K562 (cell line): ENCODE measurements around the gene C18orf63. TPM values are rescaled to one million over a fixed set of nuclear protein-coding genes. Genes with fewer than 3 reads are reported as not detected.

Experiments
- ATAC-seq: fragments of 200-7000 bp; cut with Tn5 transposase; 3 replicates; pipeline ENCODE4 v1.9.1; 2020; ENCODE audit warnings: moderate library complexity
- Bru-seq: library from RNA; stranded (reverse); fragments of 400-500 nt; gene quantifications from one replicate; lab custom pipeline; 2021; lab: Mats Ljungman, UMichigan
- BruChase-seq, 2 experiments: library from RNA; stranded (reverse); fragments of 400-500 nt; gene quantifications; one replicate each; lab custom pipeline; 2021; lab: Mats Ljungman, UMichigan
- BruUV-seq: library from RNA; stranded (reverse); fragments of 400-500 nt; replicated peaks from 2 replicates; lab custom pipeline; 2021; lab: Mats Ljungman, UMichigan
- CTCF ChIA-PET: fragments of 300-600 bp; formaldehyde crosslinking; extraction: SDS; loops from one replicate; lab custom pipeline; 2021; ENCODE audit warnings: low intra/inter-chr PET ratio; lab: Yijun Ruan, JAX
- POLR2A ChIA-PET: fragments of 300-600, 350-650 bp; sonication (Branson Sonifier 250); formaldehyde crosslinking; extraction: SDS; loops from one replicate; lab custom pipeline; 2021; ENCODE audit warnings: antibody characterized with exemption, inconsistent platforms; lab: Yijun Ruan, JAX
- DNase-seq, 4 experiments: peaks; one replicate each; pipeline versions ENCODE4 v3.0.0 to v3.0.0-alpha.2; 2011 to 2018; ENCODE audit warnings: low spot score in 3 of 4, mixed read lengths in 3 of 4; ENCODE audit errors: extremely low read depth in 1 of 4
- FAIRE-seq: peaks from 2 replicates; lab custom pipeline; 2011; peaks lifted over from hg19 to GRCh38; lab: Jason Lieb, UNC
- H2AFZ ChIP-seq: 2 replicates; pipeline ENCODE4 v1.6.0; 2011; ENCODE audit warnings: low read depth, low read length, control low read depth, inconsistent platforms
- H3K27ac ChIP-seq: fragments of 200-600 bp; 3 replicates; pipeline ENCODE4 v1.8.0; 2011; ENCODE audit warnings: low read depth, mild to moderate bottlenecking, control low read depth, inconsistent platforms, low read length, moderate library complexity, mixed read lengths; ENCODE audit errors: extremely low read depth
- H3K27me3 ChIP-seq, 2 experiments: fragments of 300-600 bp in 1 of 2; 2 replicates in 1 of 2; 3 replicates in 1 of 2; pipeline versions ENCODE4 v1.6.0 to v1.8.0; 2011; ENCODE audit warnings: inconsistent platforms in 2 of 2, low read length in 2 of 2, mild to moderate bottlenecking in 1 of 2, mixed read lengths in 1 of 2, moderate library complexity in 1 of 2; ENCODE audit not compliant: control insufficient read depth in 2 of 2, insufficient read depth in 2 of 2
- H3K36me3 ChIP-seq: fragments of 300-600 bp; 3 replicates; pipeline ENCODE4 v1.8.0; 2011; ENCODE audit warnings: mild to moderate bottlenecking, low read length, inconsistent platforms; ENCODE audit not compliant: control insufficient read depth, insufficient read depth
- H3K4me1 ChIP-seq, 2 experiments: fragments of 200-600 bp in 1 of 2; replicated peaks in 1 of 2; 2 replicates in 1 of 2; 3 replicates in 1 of 2; pipeline versions ENCODE4 v1.5.1 to v1.8.0; 2011; ENCODE audit warnings: inconsistent platforms in 2 of 2, low read length in 2 of 2, mild to moderate bottlenecking in 1 of 2, mixed read lengths in 1 of 2, moderate library complexity in 1 of 2; ENCODE audit not compliant: control insufficient read depth in 2 of 2, insufficient read depth in 2 of 2
- H3K4me2 ChIP-seq: 2 replicates; pipeline ENCODE4 v1.6.1; 2011; ENCODE audit warnings: low read length, control low read depth, inconsistent platforms, mixed read lengths; ENCODE audit not compliant: insufficient read depth
- H3K4me3 ChIP-seq: fragments of 200-600 bp; sonication (generic), shearing (Covaris generic); 2 replicates; pipeline ENCODE4 v1.5.1; 2016; ENCODE audit warnings: control low read depth, inconsistent platforms
- H3K79me2 ChIP-seq: fragments of 200-600 bp; 3 replicates; pipeline ENCODE4 v1.8.0; 2011; ENCODE audit warnings: low read length, inconsistent platforms; ENCODE audit not compliant: control insufficient read depth, insufficient read depth
- H3K9ac ChIP-seq, 2 experiments: 2 replicates each; pipeline versions ENCODE4 v1.6.0 to v1.6.1; 2011; ENCODE audit warnings: low read depth in 2 of 2, low read length in 2 of 2, control low read depth in 1 of 2, inconsistent platforms in 1 of 2, mild to moderate bottlenecking in 1 of 2, mixed read lengths in 1 of 2; ENCODE audit not compliant: insufficient read depth in 1 of 2
- H3K9me1 ChIP-seq: one replicate; pipeline ENCODE4 v1.6.0; 2011; ENCODE audit warnings: inconsistent platforms, mild to moderate bottlenecking, low read length, moderate library complexity; ENCODE audit not compliant: control insufficient read depth, insufficient read depth
- H3K9me3 ChIP-seq: replicated peaks from 2 replicates; pipeline ENCODE4 v1.5.1; 2011; ENCODE audit warnings: low read depth, low read length, inconsistent platforms; ENCODE audit not compliant: control insufficient read depth, insufficient read depth
- H4K20me1 ChIP-seq: replicated peaks from 2 replicates; pipeline ENCODE4 v1.6.1; 2011; ENCODE audit warnings: low read length, inconsistent platforms, mixed read lengths; ENCODE audit not compliant: control insufficient read depth, insufficient read depth
- WGBS: fragments of 100-300 bp; shearing (Covaris generic); methylation state at CpG from one replicate; pipeline ENCODE4 v1.1.6; 2016; ENCODE audit warnings: low coverage, mixed read lengths; ENCODE audit not compliant: insufficient coverage; ENCODE audit errors: missing lambda C conversion rate; 5-methylcytosine and 5-hydroxymethylcytosine counted together
- in situ Hi-C: fragments of 300-500 bp; cut with MboI; formaldehyde crosslinking; loops from 4 replicates; pipeline ENCODE4 v1.15.0; 2018; ENCODE audit warnings: inconsistent platforms, mixed read lengths
- intact Hi-C: fragments of 100-400 bp; cut with micrococcal nuclease; formaldehyde crosslinking; loops from 2 replicates; pipeline ENCODE4 v1.14.2; 2022
- long read RNA-seq, 3 experiments: library from polyadenylated mRNA in 2 of 3; library from RNA in 1 of 3; unstranded in 2 of 3; stranded (forward) in 1 of 3; transcript quantifications; one replicate each; pipeline ENCODE4 v2.0.0, GENCODE V29; 2019 to 2022
- polyA minus RNA-seq, 3 experiments: library from RNA; depleted of rRNA, polyadenylated mRNA; stranded (reverse); fragments of >200 nt; gene quantifications; 2 replicates each; pipeline ENCODE4 v1.2.3, GENCODE V29; 2011
- polyA plus RNA-seq, 8 experiments: library from polyadenylated mRNA; depleted of rRNA in 4 of 8; stranded (reverse) in 5 of 8; unstranded in 3 of 8; fragments of >200 nt; fragmentation: Nextera tagmentation in 2 of 8; fragmentation: Illumina TruSeq in 1 of 8; extraction: Ambion mirVana in 2 of 8; extraction: Trizol in 1 of 8; gene quantifications; 2 replicates each; pipeline versions ENCODE4 v1.2.1 to v1.2.3, GENCODE V29; 2011 to 2014; ENCODE audit warnings: inconsistent platforms in 1 of 8, missing spikeins in 1 of 8
- total RNA-seq, 7 experiments: library from RNA; depleted of rRNA in 6 of 7; stranded (reverse); fragments of >200 nt in 6 of 7; fragmentation: Illumina TruSeq in 2 of 7; extraction: Trizol in 2 of 7; gene quantifications; 2 replicates each; pipeline versions ENCODE4 v1.2.1 to v1.2.3, GENCODE V29; 2011 to 2021; ENCODE audit warnings: low replicate concordance in 1 of 7
- TF ChIP-seq, protein P1 (sequence below): fragments of 450-650 bp; IDR thresholded peaks from 2 replicates; pipeline ENCODE4 v1.6.1; 2016; ENCODE audit warnings: mild to moderate bottlenecking, moderate library complexity
- TF ChIP-seq, protein P2 (sequence below): fragments of 450-650 bp; IDR thresholded peaks from 2 replicates; pipeline ENCODE4 v1.6.1; 2016; ENCODE audit warnings: mild to moderate bottlenecking

The C18orf63 gene
- not detected in 2 replicates for total RNA-seq (2011; cell fraction: chromatin; rRNA removed; ENCODE audit: low replicate concordance)
- not detected in 2 replicates for total RNA-seq (2011; cell fraction: nucleolus; rRNA removed)
- total RNA-seq (2011; cell fraction: nucleoplasm; rRNA removed) = not detected in 2 replicates
- total RNA-seq (2014; rRNA removed) (not detected in 2 replicates), total RNA-seq (2014; rRNA removed; fragmentation: Illumina TruSeq; extraction: Trizol) (not detected in 2 replicates), total RNA-seq (2015; rRNA removed; fragmentation: Illumina TruSeq; extraction: Trizol) (not detected in 2 replicates), total RNA-seq (2021) (not detected in 2 replicates), polyA plus RNA-seq (2011; rRNA removed) (not detected in 2 replicates), polyA plus RNA-seq (2014; fragmentation: Illumina TruSeq; extraction: Trizol) (not detected in 2 replicates), polyA plus RNA-seq (2014; fragmentation: Nextera tagmentation; extraction: Ambion mirVana) (not detected), polyA plus RNA-seq (2014; rRNA removed) (not detected in 2 replicates), polyA minus RNA-seq (2011; rRNA and poly(A)+ RNA removed) (not detected in 2 replicates), Bru-seq, nascent RNA (not detected), BruChase-seq, experiment 1, labeled RNA remaining after a 2-hour chase (percentile 2 among the genes with signal in this experiment), BruChase-seq, experiment 2, labeled RNA remaining after a 6-hour chase (not detected)
- polyA plus RNA-seq (2011; cell fraction: cytosol; rRNA removed) = not detected in 2 replicates
- not detected in 2 replicates for polyA plus RNA-seq (2011; cell fraction: nucleus; rRNA removed)
- not detected in 2 replicates for polyA plus RNA-seq (2012)
- not detected in 2 replicates for polyA minus RNA-seq (2011; cell fraction: cytosol; rRNA and poly(A)+ RNA removed)
- not detected in 2 replicates for polyA minus RNA-seq (2011; cell fraction: nucleus; rRNA and poly(A)+ RNA removed)
- long read RNA-seq, experiment 1 = 0 reads
- long read RNA-seq, experiment 2 = 0 reads
- long read RNA-seq, experiment 3 = 0 reads

DNA sequence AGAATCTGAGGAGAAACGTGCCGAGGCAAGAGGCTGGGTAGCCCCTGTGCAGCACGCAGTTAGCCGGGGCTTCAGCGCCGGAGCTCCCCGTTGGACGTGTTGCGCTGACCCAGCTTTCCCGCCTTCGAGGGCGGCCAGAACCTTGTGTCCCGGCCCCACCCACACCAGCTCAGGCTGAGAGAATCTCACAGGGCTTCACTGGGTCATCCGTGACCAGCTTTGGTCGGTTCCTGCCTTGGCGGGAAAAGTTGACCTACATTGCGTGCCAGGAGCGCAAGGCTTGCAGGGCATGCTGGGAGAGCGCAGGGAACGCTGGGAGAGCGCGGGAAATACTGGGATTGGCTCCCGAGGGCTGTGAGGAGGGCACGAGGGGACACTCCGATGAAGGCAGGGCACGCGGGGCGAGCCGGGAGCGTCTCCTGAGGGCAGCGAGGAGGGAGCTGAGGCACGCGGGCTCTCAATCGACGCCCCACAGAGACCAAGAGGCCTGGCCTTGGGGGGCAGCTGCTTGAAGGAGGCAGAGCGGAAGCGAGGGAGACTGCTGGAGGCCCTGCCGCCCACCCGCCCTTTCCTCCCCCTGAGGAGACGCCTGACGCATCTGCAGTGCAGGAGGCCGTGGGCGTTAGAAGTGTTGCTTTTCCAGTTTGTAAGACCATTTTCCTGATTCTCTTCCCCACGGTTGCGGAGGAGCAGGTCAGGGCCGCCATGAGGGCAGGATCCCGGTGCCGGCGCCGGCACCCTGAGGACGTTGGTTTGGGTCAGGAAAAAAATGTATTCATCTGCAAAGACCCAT lies at the start of gene C18orf63:
Gene C18orf63, plus strand, starts transcription at position 376 of the 793 bp plus-strand sequence. CDS start 2,027 bp downstream, outside the sequence.
- H3K9me3 ChIP-seq = no peaks in the 10 kb centered on the region
- CTCF ChIA-PET = no interaction called here
- ATAC-seq = no peak
- no peak for DNase-seq
- no peak within 1 kb of the TSS for H2AFZ ChIP-seq
- H3K4me2 ChIP-seq = no peak within 1 kb of the TSS
- no TSS peak for BruUV-seq
- 66% methylated on average over 13 of the region's 51 CpGs for WGBS
- H3K27me3 ChIP-seq = no peaks in the 10 kb centered on the region
- H3K79me2 ChIP-seq = no peaks in the 10 kb centered on the region
- POLR2A ChIA-PET = no interaction called here
- no peak within 1 kb of the TSS for H3K4me3 ChIP-seq
- H4K20me1 ChIP-seq = no peaks in the 10 kb centered on the region
- no peaks in the 10 kb centered on the region for H3K4me1 ChIP-seq
- no peak within 1 kb of the TSS for H3K27ac ChIP-seq
- no peaks in the 10 kb centered on the region for H3K9me1 ChIP-seq
- in situ Hi-C loops (no loop called here), intact Hi-C loops (no loop called here)
- H3K36me3 ChIP-seq = no peaks in the 10 kb centered on the region
- H3K9ac ChIP-seq = no peak within 1 kb of the TSS
- no peak for FAIRE-seq
- TF ChIP-seq, protein P1, sequence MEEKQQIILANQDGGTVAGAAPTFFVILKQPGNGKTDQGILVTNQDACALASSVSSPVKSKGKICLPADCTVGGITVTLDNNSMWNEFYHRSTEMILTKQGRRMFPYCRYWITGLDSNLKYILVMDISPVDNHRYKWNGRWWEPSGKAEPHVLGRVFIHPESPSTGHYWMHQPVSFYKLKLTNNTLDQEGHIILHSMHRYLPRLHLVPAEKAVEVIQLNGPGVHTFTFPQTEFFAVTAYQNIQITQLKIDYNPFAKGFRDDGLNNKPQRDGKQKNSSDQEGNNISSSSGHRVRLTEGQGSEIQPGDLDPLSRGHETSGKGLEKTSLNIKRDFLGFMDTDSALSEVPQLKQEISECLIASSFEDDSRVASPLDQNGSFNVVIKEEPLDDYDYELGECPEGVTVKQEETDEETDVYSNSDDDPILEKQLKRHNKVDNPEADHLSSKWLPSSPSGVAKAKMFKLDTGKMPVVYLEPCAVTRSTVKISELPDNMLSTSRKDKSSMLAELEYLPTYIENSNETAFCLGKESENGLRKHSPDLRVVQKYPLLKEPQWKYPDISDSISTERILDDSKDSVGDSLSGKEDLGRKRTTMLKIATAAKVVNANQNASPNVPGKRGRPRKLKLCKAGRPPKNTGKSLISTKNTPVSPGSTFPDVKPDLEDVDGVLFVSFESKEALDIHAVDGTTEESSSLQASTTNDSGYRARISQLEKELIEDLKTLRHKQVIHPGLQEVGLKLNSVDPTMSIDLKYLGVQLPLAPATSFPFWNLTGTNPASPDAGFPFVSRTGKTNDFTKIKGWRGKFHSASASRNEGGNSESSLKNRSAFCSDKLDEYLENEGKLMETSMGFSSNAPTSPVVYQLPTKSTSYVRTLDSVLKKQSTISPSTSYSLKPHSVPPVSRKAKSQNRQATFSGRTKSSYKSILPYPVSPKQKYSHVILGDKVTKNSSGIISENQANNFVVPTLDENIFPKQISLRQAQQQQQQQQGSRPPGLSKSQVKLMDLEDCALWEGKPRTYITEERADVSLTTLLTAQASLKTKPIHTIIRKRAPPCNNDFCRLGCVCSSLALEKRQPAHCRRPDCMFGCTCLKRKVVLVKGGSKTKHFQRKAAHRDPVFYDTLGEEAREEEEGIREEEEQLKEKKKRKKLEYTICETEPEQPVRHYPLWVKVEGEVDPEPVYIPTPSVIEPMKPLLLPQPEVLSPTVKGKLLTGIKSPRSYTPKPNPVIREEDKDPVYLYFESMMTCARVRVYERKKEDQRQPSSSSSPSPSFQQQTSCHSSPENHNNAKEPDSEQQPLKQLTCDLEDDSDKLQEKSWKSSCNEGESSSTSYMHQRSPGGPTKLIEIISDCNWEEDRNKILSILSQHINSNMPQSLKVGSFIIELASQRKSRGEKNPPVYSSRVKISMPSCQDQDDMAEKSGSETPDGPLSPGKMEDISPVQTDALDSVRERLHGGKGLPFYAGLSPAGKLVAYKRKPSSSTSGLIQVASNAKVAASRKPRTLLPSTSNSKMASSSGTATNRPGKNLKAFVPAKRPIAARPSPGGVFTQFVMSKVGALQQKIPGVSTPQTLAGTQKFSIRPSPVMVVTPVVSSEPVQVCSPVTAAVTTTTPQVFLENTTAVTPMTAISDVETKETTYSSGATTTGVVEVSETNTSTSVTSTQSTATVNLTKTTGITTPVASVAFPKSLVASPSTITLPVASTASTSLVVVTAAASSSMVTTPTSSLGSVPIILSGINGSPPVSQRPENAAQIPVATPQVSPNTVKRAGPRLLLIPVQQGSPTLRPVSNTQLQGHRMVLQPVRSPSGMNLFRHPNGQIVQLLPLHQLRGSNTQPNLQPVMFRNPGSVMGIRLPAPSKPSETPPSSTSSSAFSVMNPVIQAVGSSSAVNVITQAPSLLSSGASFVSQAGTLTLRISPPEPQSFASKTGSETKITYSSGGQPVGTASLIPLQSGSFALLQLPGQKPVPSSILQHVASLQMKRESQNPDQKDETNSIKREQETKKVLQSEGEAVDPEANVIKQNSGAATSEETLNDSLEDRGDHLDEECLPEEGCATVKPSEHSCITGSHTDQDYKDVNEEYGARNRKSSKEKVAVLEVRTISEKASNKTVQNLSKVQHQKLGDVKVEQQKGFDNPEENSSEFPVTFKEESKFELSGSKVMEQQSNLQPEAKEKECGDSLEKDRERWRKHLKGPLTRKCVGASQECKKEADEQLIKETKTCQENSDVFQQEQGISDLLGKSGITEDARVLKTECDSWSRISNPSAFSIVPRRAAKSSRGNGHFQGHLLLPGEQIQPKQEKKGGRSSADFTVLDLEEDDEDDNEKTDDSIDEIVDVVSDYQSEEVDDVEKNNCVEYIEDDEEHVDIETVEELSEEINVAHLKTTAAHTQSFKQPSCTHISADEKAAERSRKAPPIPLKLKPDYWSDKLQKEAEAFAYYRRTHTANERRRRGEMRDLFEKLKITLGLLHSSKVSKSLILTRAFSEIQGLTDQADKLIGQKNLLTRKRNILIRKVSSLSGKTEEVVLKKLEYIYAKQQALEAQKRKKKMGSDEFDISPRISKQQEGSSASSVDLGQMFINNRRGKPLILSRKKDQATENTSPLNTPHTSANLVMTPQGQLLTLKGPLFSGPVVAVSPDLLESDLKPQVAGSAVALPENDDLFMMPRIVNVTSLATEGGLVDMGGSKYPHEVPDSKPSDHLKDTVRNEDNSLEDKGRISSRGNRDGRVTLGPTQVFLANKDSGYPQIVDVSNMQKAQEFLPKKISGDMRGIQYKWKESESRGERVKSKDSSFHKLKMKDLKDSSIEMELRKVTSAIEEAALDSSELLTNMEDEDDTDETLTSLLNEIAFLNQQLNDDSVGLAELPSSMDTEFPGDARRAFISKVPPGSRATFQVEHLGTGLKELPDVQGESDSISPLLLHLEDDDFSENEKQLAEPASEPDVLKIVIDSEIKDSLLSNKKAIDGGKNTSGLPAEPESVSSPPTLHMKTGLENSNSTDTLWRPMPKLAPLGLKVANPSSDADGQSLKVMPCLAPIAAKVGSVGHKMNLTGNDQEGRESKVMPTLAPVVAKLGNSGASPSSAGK = peak; percentile 43; the same call in 1 of the 2 replicates
- TF ChIP-seq, protein P2, sequence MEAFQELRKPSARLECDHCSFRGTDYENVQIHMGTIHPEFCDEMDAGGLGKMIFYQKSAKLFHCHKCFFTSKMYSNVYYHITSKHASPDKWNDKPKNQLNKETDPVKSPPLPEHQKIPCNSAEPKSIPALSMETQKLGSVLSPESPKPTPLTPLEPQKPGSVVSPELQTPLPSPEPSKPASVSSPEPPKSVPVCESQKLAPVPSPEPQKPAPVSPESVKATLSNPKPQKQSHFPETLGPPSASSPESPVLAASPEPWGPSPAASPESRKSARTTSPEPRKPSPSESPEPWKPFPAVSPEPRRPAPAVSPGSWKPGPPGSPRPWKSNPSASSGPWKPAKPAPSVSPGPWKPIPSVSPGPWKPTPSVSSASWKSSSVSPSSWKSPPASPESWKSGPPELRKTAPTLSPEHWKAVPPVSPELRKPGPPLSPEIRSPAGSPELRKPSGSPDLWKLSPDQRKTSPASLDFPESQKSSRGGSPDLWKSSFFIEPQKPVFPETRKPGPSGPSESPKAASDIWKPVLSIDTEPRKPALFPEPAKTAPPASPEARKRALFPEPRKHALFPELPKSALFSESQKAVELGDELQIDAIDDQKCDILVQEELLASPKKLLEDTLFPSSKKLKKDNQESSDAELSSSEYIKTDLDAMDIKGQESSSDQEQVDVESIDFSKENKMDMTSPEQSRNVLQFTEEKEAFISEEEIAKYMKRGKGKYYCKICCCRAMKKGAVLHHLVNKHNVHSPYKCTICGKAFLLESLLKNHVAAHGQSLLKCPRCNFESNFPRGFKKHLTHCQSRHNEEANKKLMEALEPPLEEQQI = no peak
